BJ (cell line): ENCODE data around the gene CREB1. TPM values are rescaled to one million over a fixed set of nuclear protein-coding genes. Genes with fewer than 3 reads are reported as not detected.
"Not testable (repeated sequence)": the region's sequence is repeated elsewhere in the genome, so short reads cannot be mapped to it uniquely, and the experiment has no call there.

Experiments used
- CTCF ChIA-PET: fragments of 350-600 bp; formaldehyde crosslinking; extraction: SDS; loops from one replicate; lab custom pipeline; 2021; ENCODE audit warnings: antibody characterized with exemption, inconsistent platforms; lab: Yijun Ruan, JAX
- POLR2A ChIA-PET: fragments of 300-600 bp; sonication (Branson Sonifier 250); formaldehyde crosslinking; extraction: SDS; loops from one replicate; lab custom pipeline; 2021; ENCODE audit warnings: antibody characterized with exemption; lab: Charles Lee
- DNase-seq: peaks from one replicate; pipeline ENCODE4 v3.0.0-alpha.2; 2011; ENCODE audit warnings: low read depth
- H3K27me3 ChIP-seq: 2 replicates; pipeline ENCODE4 v1.6.0; 2011; ENCODE audit warnings: low read length; ENCODE audit not compliant: control insufficient read depth, insufficient read depth
- H3K36me3 ChIP-seq: 2 replicates; pipeline ENCODE4 v1.5.1; 2011; ENCODE audit warnings: low read length; ENCODE audit not compliant: control insufficient read depth, insufficient read depth
- H3K4me3 ChIP-seq: 2 replicates; pipeline ENCODE4 v1.5.1; 2011; ENCODE audit warnings: low read depth, mild to moderate bottlenecking, control low read depth, low read length
- CTCF ChIP-seq: IDR thresholded peaks from 2 replicates; pipeline ENCODE4 v1.5.1; 2011; ENCODE audit warnings: low read depth, mild to moderate bottlenecking, control low read depth, inconsistent platforms, low read length, moderate library complexity; ENCODE audit not compliant: insufficient read depth
- polyA plus RNA-seq: library from polyadenylated mRNA; depleted of rRNA; stranded (reverse); fragments of >200 nt; gene quantifications from 2 replicates; pipeline ENCODE4 v1.2.3, GENCODE V29; 2011; rRNA removed

CREB1 gene
- polyA plus RNA-seq, 1 experiment, result 44.4 TPM

- no peak for DNase-seq
- POLR2A ChIA-PET, result no interaction called here
- Histone ChIP-seq H3K4me3 (no peak overlapping the region), H3K27me3 (peaks cover 1% of the 10 kb centered on the region; the same call in 1 of the 2 replicates), H3K36me3 (no peaks in the 10 kb centered on the region)
- no peak for TF ChIP-seq CTCF
- CTCF ChIA-PET, result no interaction called here
These were observed 114.1 kb downstream of the CREB1 start for GRCh38 chr2:207643892-207644291.

GRCh38 chr2:207646582-207646981, 116.8 kb downstream of the CREB1 start:
- H3K36me3 ChIP-seq, POLR2A ChIA-PET, DNase-seq, H3K27me3 ChIP-seq, H3K4me3 ChIP-seq: not testable (repeated sequence)
- CTCF ChIA-PET, result interaction anchor here (1.3 kb wide), 1 partner anchor 21 kb away, joined by 5 read pairs; no protein-coding TSS in a partner anchor

Other genes with a start within 250 kb of the CREB1 start
- gene METTL21A, start 95.4 kb downstream of the CREB1 start, polyA plus RNA-seq, result 9.9 and 11.3 TPM in 2 replicates
- 9.6 and 14.0 TPM in 2 replicates for gene CCNYL1, start 181.7 kb downstream of the CREB1 start, polyA plus RNA-seq
- 0.29 and 0.31 TPM in 2 replicates for gene FZD5, start 239.9 kb downstream of the CREB1 start, polyA plus RNA-seq